ENCODE data around the gene HOGA1. TPM values are rescaled to one million over a fixed set of nuclear protein-coding genes. Genes with fewer than 3 reads are reported as not detected.
A peak's percentile ranks its signal among the peaks of the same experiment; 100 is the strongest.
"Not testable (repeated sequence)": the region's sequence is repeated elsewhere in the genome, so short reads cannot be mapped to it uniquely, and the experiment has no call there.

The HOGA1 gene
- total and polyA plus RNA-seq, 2 donors (not counting 3 experiments of a cell fraction or from before 2014, with no cell fraction given), result 0.44 to 0.91 TPM

- Histone ChIP-seq H3K4me3 (replicated peaks in 1 of 3; ENCODE audit: insufficient read depth in 1 of 3, low read depth in 1 of 3, low read length in 3 of 3) (no peak overlapping the region), H3K9ac (replicated peaks; ENCODE audit: extremely low read depth, insufficient read depth, low read length) (peak overlapping the region; percentile 68), H4K20me1 (replicated peaks; ENCODE audit: control insufficient read depth, extremely low read depth, insufficient read depth, low read length) (no peaks in the 10 kb centered on the region), H2AFZ (ENCODE audit: low read depth, low read length) (no peak overlapping the region), H3K36me3 (ENCODE audit: control insufficient read depth in 2 of 2, extremely low read depth in 1 of 2, insufficient read depth in 2 of 2, low read length in 2 of 2) (peaks cover 9 to 18% of the 10 kb centered on the region in 2 experiments), H3K79me2 (ENCODE audit: control insufficient read depth, insufficient read depth, low read length) (peaks cover 16% of the 10 kb centered on the region), H3K27ac (ENCODE audit: insufficient read depth, low read depth, low read length) (peak overlapping the region; percentile 87), H3K4me2 (ENCODE audit: insufficient read depth, low read length) (peak overlapping the region; percentile 89), H3K9me3 (replicated peaks; ENCODE audit: control insufficient read depth, insufficient read depth, low read length) (no peaks in the 10 kb centered on the region), H3K27me3 (ENCODE audit: control insufficient read depth in 2 of 2, insufficient read depth in 2 of 2, low read length in 2 of 2) (no peaks in the 10 kb centered on the region), H3K9me1 (replicated peaks; ENCODE audit: control insufficient read depth, extremely low read depth, insufficient read depth, low read length) (no peaks in the 10 kb centered on the region), H3K4me1 (ENCODE audit: control insufficient read depth, extremely low read depth, insufficient read depth, low read length) (peaks cover 17% of the 10 kb centered on the region)
- TSS peak; percentile 100 for BruUV-seq (replicated peaks)
- dilution Hi-C loops (cut with MboI; ENCODE audit: extremely low pct_ligation_motif_present, low sequenced_read_pairs) (no loop called here), intact Hi-C loops (cut with micrococcal nuclease) (loop anchor here (1.0 kb wide), 1 partner anchor 8 kb away; the partner anchor contains the start of gene PI4K2A)
- TF ChIP-seq FOS (IDR thresholded peaks at IDR 0.05; ENCODE audit: borderline replicate concordance, insufficient read depth, low read length), result peak; percentile 96
- TF ChIP-seq MYC (IDR thresholded peaks at IDR 0.05; ENCODE audit: low read depth, low read length), result no peak
- TF ChIP-seq POLR2AphosphoS5 (IDR thresholded peaks at IDR 0.05; ENCODE audit: insufficient read depth, low read depth, low read length), result peak; percentile 83
- peak; percentile 88 for TF ChIP-seq JUN (IDR thresholded peaks at IDR 0.05; ENCODE audit: borderline replicate concordance, insufficient read depth, insufficient read length, low read depth)
- FAIRE-seq (peak; percentile 94), DNase-seq (ENCODE audit: low read depth, low spot score) (peak; percentile 89)
- POLR2A ChIA-PET, result no interaction called here
- CTCF ChIA-PET, result interaction anchor here (0.7 to 1.3 kb wide), 11 partner anchors 8 to 77 kb away, joined by 3 to 4 read pairs (median 3); partner anchors contain the start of gene PI4K2A
Measured at GRCh38 chr10:97648562-97649404, 64.6 kb downstream of the HOGA1 start.

- H3K4me3 ChIP-seq (replicated peaks in 1 of 3; ENCODE audit: insufficient read depth in 1 of 3, low read depth in 1 of 3, low read length in 3 of 3); H4K20me1 ChIP-seq (replicated peaks; ENCODE audit: control insufficient read depth, extremely low read depth, insufficient read depth, low read length); H3K9me1 ChIP-seq (replicated peaks; ENCODE audit: control insufficient read depth, extremely low read depth, insufficient read depth, low read length); H3K27me3 ChIP-seq (ENCODE audit: control insufficient read depth in 2 of 2, insufficient read depth in 2 of 2, low read length in 2 of 2); FAIRE-seq; DNase-seq (ENCODE audit: low read depth, low spot score); POLR2A ChIA-PET; H2AFZ ChIP-seq (ENCODE audit: low read depth, low read length); H3K9me3 ChIP-seq (replicated peaks; ENCODE audit: control insufficient read depth, insufficient read depth, low read length); dilution Hi-C loops (cut with MboI; ENCODE audit: extremely low pct_ligation_motif_present, low sequenced_read_pairs): not testable (repeated sequence)
- Histone ChIP-seq H3K4me2 (ENCODE audit: insufficient read depth, low read length) (peak overlapping the region; percentile 89), H3K4me1 (ENCODE audit: control insufficient read depth, extremely low read depth, insufficient read depth, low read length) (peaks cover 17% of the 10 kb centered on the region), H3K27ac (ENCODE audit: insufficient read depth, low read depth, low read length) (peak overlapping the region; percentile 87), H3K9ac (replicated peaks; ENCODE audit: extremely low read depth, insufficient read depth, low read length) (peak overlapping the region; percentile 68), H3K79me2 (ENCODE audit: control insufficient read depth, insufficient read depth, low read length) (peaks cover 16% of the 10 kb centered on the region), H3K36me3 (ENCODE audit: control insufficient read depth in 2 of 2, extremely low read depth in 1 of 2, insufficient read depth in 2 of 2, low read length in 2 of 2) (peaks cover 9 to 18% of the 10 kb centered on the region in 2 experiments)
- intact Hi-C loops (cut with micrococcal nuclease), result loop anchor here (1.0 kb wide), 1 partner anchor 9 kb away; the partner anchor contains the start of gene PI4K2A
- CTCF ChIA-PET, result interaction anchor here (0.7 to 1.3 kb wide), 11 partner anchors 8 to 77 kb away, joined by 3 to 4 read pairs (median 3); partner anchors contain the start of gene PI4K2A
- BruUV-seq (replicated peaks), result TSS peak; percentile 27
Measured at GRCh38 chr10:97649405-97649750, 65.2 kb downstream of the HOGA1 start.
